Hindlimb muscle (tissue), 1 donor: Measurements from ENCODE around the gene DNAJC11. TPM values are rescaled to one million over a fixed set of nuclear protein-coding genes. Genes with fewer than 3 reads are reported as not detected.
"Not testable (repeated sequence)": the region's sequence is repeated elsewhere in the genome, so short reads cannot be mapped to it uniquely, and the experiment has no call there.

Experiments used
- DNase-seq: peaks from one replicate; pipeline ENCODE4 v3.0.0-alpha.2; 2013
- polyA plus RNA-seq: library from polyadenylated mRNA; unstranded; fragments of 120-200 nt; gene quantifications from one replicate; pipeline ENCODE4 v1.2.1, GENCODE V29; 2013; ENCODE audit not compliant: insufficient read length

DNAJC11 gene
- polyA plus RNA-seq, 1 donor: 41.1 TPM

GRCh38 chr1:6623269-6623965 lies 78.2 kb downstream of the DNAJC11 start:
- DNase-seq: no peak

GRCh38 chr1:6622396-6623152 lies 79.0 kb downstream of the DNAJC11 start:
- DNase-seq: no peak

GRCh38 chr1:6621429-6622391 lies 79.9 kb downstream of the DNAJC11 start:
- no peak for DNase-seq

GRCh38 chr1:6619045-6619444 lies 82.6 kb downstream of the DNAJC11 start:
- DNase-seq: no peak

- no peak for DNase-seq
These were observed 86.5 kb downstream of the DNAJC11 start for GRCh38 chr1:6614929-6615785.

- peak; percentile 60 for DNase-seq
These were observed 87.3 kb downstream of the DNAJC11 start for GRCh38 chr1:6614019-6614928.

- DNase-seq: peak; percentile 99
These were observed 88.1 kb downstream of the DNAJC11 start, which contains the start of gene PHF13 for GRCh38 chr1:6613361-6614018. Gene PHF13 (plus strand): TSS chr1:6613731. CDS start chr1:6614067, 336 bp downstream.

- DNase-seq: peak; percentile 44
These were observed 88.8 kb downstream of the DNAJC11 start for GRCh38 chr1:6612641-6613360.

GRCh38 chr1:6603915-6604558 lies 97.6 kb downstream of the DNAJC11 start:
- DNase-seq: peak; percentile 72

- peak; percentile 87 for DNase-seq
These were observed 98.2 kb downstream of the DNAJC11 start for GRCh38 chr1:6603238-6603914.

- peak; percentile 91 for DNase-seq
These were observed 98.9 kb downstream of the DNAJC11 start, which contains the start of gene KLHL21 for GRCh38 chr1:6602669-6603237. Gene KLHL21 (minus strand): TSS chr1:6602869. CDS start chr1:6602817, 52 bp downstream.

GRCh38 chr1:6601923-6602668 lies 99.5 kb downstream of the DNAJC11 start:
- peak; percentile 73 for DNase-seq

- peak; percentile 70 for DNase-seq
These were observed 100.3 kb downstream of the DNAJC11 start for GRCh38 chr1:6601049-6601922.

- no peak for DNase-seq
These were observed 101.1 kb downstream of the DNAJC11 start for GRCh38 chr1:6600410-6601048.

- not testable (repeated sequence) for DNase-seq
These were observed 101.6 kb downstream of the DNAJC11 start for GRCh38 chr1:6599991-6600390.
